ENCODE results near the gene UBA6.

The UBA6 gene

DNA sequence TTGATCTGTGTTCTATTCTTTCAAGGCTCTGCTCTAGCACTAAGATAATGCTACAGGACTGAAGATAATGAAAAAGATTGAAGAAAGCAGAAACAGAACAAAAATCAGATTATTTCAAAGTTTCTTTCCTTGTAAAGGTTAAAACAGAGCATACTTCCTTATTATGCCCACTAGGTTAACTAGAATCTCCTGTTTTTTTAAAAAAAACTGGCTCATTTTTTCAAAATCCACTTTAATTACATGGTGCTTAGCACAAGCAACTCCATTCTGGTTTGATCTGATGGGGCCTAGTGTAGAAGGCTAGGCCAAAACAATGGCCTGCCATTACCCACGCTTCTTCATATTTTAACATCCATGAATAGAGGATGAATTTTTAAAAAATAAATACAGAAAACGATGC is 1.2 kb upstream of the UBA6 start:
- DNase-seq (ENCODE audit: low read depth), result no peak
- TF ChIP-seq, protein P1, sequence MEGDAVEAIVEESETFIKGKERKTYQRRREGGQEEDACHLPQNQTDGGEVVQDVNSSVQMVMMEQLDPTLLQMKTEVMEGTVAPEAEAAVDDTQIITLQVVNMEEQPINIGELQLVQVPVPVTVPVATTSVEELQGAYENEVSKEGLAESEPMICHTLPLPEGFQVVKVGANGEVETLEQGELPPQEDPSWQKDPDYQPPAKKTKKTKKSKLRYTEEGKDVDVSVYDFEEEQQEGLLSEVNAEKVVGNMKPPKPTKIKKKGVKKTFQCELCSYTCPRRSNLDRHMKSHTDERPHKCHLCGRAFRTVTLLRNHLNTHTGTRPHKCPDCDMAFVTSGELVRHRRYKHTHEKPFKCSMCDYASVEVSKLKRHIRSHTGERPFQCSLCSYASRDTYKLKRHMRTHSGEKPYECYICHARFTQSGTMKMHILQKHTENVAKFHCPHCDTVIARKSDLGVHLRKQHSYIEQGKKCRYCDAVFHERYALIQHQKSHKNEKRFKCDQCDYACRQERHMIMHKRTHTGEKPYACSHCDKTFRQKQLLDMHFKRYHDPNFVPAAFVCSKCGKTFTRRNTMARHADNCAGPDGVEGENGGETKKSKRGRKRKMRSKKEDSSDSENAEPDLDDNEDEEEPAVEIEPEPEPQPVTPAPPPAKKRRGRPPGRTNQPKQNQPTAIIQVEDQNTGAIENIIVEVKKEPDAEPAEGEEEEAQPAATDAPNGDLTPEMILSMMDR (IDR thresholded peaks at IDR 0.05; ENCODE audit: low read length, missing control alignments), result no peak
- no peak overlapping the region for H3K4me3 ChIP-seq (replicated peaks; ENCODE audit: low read depth, low read length)

DNA sequence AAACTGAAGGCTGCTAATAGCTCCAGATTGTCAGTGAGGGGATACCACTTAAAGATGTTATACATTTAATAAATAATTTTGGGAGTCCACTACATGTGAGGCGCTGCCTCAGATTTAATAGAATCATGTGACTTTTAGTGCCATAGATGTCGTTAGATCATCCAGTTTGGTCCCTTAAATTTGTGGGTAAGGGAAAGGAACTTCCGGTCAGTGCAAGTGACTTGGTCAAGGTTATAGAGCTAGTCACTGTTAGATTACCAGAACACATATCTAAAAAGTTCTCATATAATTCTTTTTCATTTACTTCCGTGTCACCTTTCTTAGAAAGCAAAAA is 529 bp upstream of the UBA6 start:
- H3K4me3 ChIP-seq (replicated peaks; ENCODE audit: low read depth, low read length), result peak overlapping the region; percentile 77
- TF ChIP-seq, protein P1 (IDR thresholded peaks at IDR 0.05; ENCODE audit: low read length, missing control alignments), result no peak
- no peak for DNase-seq (ENCODE audit: low read depth)

DNA sequence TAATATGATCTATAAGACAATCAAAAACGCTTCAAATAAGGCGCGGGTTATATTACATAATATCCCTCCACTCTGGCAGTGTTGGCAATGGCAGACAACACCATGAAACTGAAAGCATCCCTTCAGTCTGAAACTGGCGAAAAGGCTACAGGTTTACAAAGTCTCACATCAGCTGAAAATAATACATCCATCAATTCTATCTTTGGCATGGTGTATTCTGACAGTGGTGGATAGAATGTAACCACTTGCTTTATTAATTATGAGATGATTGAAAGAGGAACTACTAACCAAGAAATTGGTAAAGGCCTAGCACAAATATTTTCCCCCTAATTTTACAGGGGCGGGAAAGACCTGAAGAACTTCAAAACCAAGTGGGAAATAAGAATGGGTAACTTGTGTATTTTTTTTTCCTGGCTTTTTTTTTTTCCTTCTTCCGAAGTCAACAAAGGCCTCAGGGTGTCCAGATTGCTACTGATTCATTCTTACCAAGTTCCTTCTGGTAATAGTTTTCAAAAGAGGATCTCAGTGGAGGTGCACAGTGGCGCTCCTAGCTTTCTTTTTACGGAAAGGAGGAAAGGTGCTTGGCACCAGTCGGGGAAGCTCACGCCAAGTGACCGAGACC is 728 bp downstream of the UBA6 start:
- peak; percentile 17 for DNase-seq (ENCODE audit: low read depth)
- TF ChIP-seq, protein P1 (IDR thresholded peaks at IDR 0.05; ENCODE audit: low read length, missing control alignments), result no peak
- H3K4me3 ChIP-seq (replicated peaks; ENCODE audit: low read depth, low read length), result peak overlapping the region; percentile 77

DNA sequence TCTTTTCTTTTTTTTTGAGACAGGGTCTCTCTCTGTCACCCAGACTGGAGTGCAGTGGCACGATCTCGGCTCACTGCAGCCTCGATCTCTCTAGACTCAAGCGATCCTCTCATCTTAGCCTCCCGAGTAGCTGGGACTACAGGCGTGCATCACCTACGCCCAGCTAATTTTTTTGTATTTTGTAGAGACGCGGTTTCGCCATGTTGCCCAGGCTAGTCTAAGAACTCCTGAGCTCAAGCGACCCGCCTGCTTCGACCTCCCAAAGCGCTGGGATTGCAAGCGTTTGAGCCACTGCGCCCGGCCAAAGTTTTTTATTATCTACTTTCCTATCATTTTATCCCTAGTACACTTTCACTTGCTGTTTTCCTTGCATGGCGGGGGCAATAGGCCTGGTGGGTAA is 1.4 kb downstream of the UBA6 start:
- DNase-seq (ENCODE audit: low read depth), result no peak
- peak overlapping the region; percentile 77 for H3K4me3 ChIP-seq (replicated peaks; ENCODE audit: low read depth, low read length)
- TF ChIP-seq, protein P1 (IDR thresholded peaks at IDR 0.05; ENCODE audit: low read length, missing control alignments), result no peak

DNA sequence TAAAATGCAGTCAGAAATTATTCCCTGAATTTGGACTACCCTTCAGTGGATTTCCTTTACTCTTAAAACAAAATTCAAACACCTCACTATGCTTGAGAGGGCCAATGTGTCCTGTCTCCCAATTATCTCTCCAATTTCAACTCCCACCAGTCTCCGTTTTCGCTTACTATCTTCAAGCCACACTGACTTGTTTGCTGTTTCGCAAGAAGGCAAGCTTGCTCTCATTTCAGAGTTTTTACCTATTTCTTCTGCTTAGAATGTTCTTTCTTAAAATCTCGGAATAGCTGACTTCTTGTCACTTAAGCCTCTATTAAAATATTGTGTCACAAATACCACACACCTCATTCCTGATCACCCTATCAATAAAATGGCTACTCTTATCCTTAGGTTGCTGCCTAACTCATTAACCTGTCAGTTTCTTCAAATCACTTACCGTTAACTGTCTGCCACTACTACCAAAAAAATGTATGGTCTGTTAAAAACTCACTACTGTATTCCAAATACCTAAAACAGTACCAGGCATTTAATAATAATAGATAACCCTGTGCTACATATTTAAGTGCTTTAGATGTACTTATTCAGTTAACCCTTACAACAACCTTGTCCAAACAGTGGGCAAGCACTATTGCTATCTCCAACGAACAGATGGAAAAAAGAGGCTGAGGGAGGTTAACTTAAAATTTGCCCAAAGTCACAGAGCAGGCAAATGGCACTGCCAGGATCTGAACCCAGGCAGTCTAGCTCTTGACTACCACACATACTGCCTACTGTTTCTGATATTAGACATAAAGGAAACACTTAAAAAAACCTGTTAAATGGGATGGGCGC is 2.9 kb downstream of the UBA6 start:
- no peak overlapping the region for H3K4me3 ChIP-seq (replicated peaks; ENCODE audit: low read depth, low read length)
- TF ChIP-seq, protein P1 (IDR thresholded peaks at IDR 0.05; ENCODE audit: low read length, missing control alignments), result no peak
- DNase-seq (ENCODE audit: low read depth), result no peak

DNA sequence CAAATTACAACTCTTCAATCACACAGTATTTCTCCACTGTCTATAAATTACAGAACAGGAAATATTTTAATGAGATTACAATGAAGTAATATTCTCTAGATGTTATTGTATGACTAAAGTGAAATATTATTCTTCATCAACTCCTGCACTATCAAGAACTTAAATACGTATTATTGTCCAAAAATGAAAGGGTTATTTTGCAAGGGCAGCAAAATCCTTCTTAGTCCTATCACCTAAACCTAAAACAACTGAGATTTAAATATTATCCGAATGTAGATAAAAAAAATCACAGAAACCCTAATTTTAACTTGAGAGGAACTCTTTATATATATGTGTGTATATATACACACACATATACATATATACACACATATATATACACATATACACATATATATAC is 4.9 kb downstream of the UBA6 start:
- no peak overlapping the region for H3K4me3 ChIP-seq (replicated peaks; ENCODE audit: low read depth, low read length)
- DNase-seq (ENCODE audit: low read depth), result no peak
- TF ChIP-seq, protein P1 (IDR thresholded peaks at IDR 0.05; ENCODE audit: low read length, missing control alignments), result no peak
